ENCODE data around the gene SEMA6B.

DNA sequence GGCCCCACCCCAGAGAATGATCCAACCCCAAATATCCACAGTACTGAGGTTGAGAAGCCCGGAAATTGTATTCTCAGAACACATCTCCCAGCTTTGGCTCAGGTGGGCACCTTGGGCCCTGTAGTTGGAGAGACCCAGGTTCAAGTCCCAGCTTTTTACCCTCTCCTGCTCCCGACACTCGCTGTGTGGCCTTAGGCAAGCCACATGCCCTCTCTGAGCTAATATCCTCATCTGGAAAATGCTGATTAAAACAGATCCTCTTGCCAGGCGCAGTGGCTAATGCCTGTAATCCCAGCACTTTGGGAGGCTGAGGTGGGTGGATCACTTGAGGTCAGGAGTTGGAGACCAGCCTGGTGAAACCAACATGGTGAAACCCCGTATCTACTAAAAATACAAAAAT, 43.8 kb downstream of the SEMA6B start:
- no peak for TF ChIP-seq POLR2A (IDR thresholded peaks at IDR 0.05)
- TF ChIP-seq, protein P1, sequence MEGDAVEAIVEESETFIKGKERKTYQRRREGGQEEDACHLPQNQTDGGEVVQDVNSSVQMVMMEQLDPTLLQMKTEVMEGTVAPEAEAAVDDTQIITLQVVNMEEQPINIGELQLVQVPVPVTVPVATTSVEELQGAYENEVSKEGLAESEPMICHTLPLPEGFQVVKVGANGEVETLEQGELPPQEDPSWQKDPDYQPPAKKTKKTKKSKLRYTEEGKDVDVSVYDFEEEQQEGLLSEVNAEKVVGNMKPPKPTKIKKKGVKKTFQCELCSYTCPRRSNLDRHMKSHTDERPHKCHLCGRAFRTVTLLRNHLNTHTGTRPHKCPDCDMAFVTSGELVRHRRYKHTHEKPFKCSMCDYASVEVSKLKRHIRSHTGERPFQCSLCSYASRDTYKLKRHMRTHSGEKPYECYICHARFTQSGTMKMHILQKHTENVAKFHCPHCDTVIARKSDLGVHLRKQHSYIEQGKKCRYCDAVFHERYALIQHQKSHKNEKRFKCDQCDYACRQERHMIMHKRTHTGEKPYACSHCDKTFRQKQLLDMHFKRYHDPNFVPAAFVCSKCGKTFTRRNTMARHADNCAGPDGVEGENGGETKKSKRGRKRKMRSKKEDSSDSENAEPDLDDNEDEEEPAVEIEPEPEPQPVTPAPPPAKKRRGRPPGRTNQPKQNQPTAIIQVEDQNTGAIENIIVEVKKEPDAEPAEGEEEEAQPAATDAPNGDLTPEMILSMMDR (IDR thresholded peaks at IDR 0.05): no peak

Data from heart left ventricle (tissue), 13 donors.